IPS-18a (cell line): ENCODE measurements around the gene THUMPD1.
A peak's percentile ranks its signal among the peaks of the same experiment; 100 is the strongest.

ENCODE experiments used
- H3K27ac ChIP-seq: one replicate; pipeline ENCODE4 v1.5.1; 2013; ENCODE audit warnings: low read length
- H3K27me3 ChIP-seq: one replicate; pipeline ENCODE4 v1.6.1; 2013; ENCODE audit warnings: mild to moderate bottlenecking, low read length; ENCODE audit not compliant: control insufficient read depth, insufficient read depth
- H3K36me3 ChIP-seq: one replicate; pipeline ENCODE4 v1.6.1; 2013; ENCODE audit warnings: low read depth, low read length; ENCODE audit not compliant: control insufficient read depth
- H3K4me1 ChIP-seq: one replicate; pipeline ENCODE4 v1.6.1; 2013; ENCODE audit warnings: low read depth, low read length; ENCODE audit not compliant: control insufficient read depth
- H3K4me3 ChIP-seq: one replicate; pipeline ENCODE4 v1.5.1; 2013; ENCODE audit warnings: low read length
- H3K9ac ChIP-seq: one replicate; pipeline ENCODE4 v1.6.1; 2013; ENCODE audit warnings: mild to moderate bottlenecking, low read length, moderate library complexity
- H3K9me3 ChIP-seq: one replicate; pipeline ENCODE4 v1.6.1; 2013; ENCODE audit warnings: low read depth, low read length; ENCODE audit not compliant: control insufficient read depth

Gene THUMPD1

DNA sequence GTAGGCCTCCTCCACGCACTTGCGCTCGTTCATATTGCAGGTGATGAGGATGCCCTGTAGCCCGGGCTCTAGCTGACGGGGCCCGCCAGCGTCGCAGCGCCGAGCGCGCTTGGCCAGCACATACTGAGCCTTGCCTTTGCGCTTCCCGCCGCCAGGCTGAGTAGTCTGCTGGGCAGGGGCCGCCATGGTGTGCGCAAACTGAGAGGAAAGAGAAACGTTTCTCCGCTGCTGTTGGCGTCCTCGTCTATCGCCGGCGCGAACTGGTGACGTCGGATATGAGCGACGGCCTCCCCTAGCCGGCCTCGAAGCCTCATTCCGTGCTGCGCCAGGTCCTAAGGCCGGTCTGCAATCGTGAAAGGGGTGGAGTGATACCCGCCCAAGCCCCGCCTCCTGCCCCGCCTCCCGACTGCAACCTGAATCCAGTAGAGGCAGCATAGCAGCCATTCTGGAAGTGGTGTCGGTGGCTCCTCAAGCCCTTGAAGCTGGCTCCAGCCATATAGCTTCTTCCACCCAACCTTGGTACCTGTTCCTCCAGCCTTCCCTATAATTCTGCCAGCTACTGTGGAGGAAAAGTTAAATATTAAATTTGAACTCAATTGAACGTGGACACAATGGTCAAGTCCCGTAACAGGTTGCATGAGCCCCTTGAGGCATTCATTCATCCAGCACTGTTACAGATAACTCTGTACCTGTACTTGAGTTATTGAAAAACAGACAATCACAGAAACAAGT, at the start of gene THUMPD1:
TSS of gene THUMPD1 (minus strand) at position 265 of the 732 bp plus-strand sequence. CDS start at position 186, 79 bp downstream.
- Histone ChIP-seq H3K27me3 (no peaks in the 10 kb centered on the region), H3K4me3 (peak within 1 kb of the TSS; percentile 91), H3K27ac (peak within 1 kb of the TSS; percentile 34), H3K36me3 (peaks cover 22% of the 10 kb centered on the region), H3K9me3 (no peaks in the 10 kb centered on the region), H3K9ac (peak within 1 kb of the TSS; percentile 75), H3K4me1 (peaks cover 4% of the 10 kb centered on the region)

GRCh38 chr16:20789130-20789529, 47.5 kb upstream of the THUMPD1 start:
- H3K9me3 ChIP-seq = no peaks in the 10 kb centered on the region
- H3K4me3 ChIP-seq = no peak overlapping the region
- H3K27me3 ChIP-seq = no peaks in the 10 kb centered on the region
- H3K27ac ChIP-seq = no peak overlapping the region
- H3K9ac ChIP-seq = no peak overlapping the region
- peaks cover 3% of the 10 kb centered on the region for H3K4me1 ChIP-seq
- H3K36me3 ChIP-seq = no peaks in the 10 kb centered on the region

GRCh38 chr16:20784204-20784603, 42.6 kb upstream of the THUMPD1 start:
- H3K27me3 ChIP-seq = no peaks in the 10 kb centered on the region
- H3K36me3 ChIP-seq = no peaks in the 10 kb centered on the region
- H3K9ac ChIP-seq = no peak overlapping the region
- H3K27ac ChIP-seq = no peak overlapping the region
- H3K4me3 ChIP-seq = no peak overlapping the region
- no peaks in the 10 kb centered on the region for H3K4me1 ChIP-seq
- no peaks in the 10 kb centered on the region for H3K9me3 ChIP-seq

DNA sequence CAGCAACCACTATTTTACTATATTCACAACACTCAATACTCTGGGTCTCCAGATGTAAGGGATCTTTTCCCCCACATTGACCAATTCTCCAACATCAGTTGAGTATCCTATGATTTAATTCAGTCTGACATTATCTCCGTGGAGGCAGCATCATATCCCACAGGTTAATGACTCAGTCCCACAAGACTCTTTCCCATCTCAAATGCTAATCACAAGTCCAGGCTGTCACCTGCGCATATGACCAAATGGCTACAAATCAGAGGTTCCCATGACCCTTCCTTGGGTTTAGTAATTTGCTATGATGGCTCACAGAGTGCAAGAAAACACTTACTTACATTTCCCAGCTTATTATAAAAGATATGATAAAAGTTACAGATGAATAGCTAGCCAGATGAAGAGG, 40.9 kb upstream of the THUMPD1 start:
- Histone ChIP-seq H3K27me3 (no peaks in the 10 kb centered on the region), H3K4me3 (no peak overlapping the region), H3K4me1 (no peaks in the 10 kb centered on the region), H3K9ac (no peak overlapping the region), H3K9me3 (no peaks in the 10 kb centered on the region), H3K36me3 (no peaks in the 10 kb centered on the region), H3K27ac (no peak overlapping the region)

- Histone ChIP-seq H3K4me1 (no peaks in the 10 kb centered on the region), H3K27ac (no peak overlapping the region), H3K9me3 (no peaks in the 10 kb centered on the region), H3K4me3 (no peak overlapping the region), H3K9ac (no peak overlapping the region), H3K36me3 (no peaks in the 10 kb centered on the region), H3K27me3 (no peaks in the 10 kb centered on the region)
Measured at GRCh38 chr16:20781697-20782096, 40.1 kb upstream of the THUMPD1 start.

- no peak overlapping the region for H3K4me3 ChIP-seq
- no peaks in the 10 kb centered on the region for H3K9me3 ChIP-seq
- no peaks in the 10 kb centered on the region for H3K4me1 ChIP-seq
- H3K27ac ChIP-seq = no peak overlapping the region
- no peak overlapping the region for H3K9ac ChIP-seq
- H3K36me3 ChIP-seq = no peaks in the 10 kb centered on the region
- no peaks in the 10 kb centered on the region for H3K27me3 ChIP-seq
Measured at GRCh38 chr16:20774703-20775362, 33.2 kb upstream of the THUMPD1 start.

- Histone ChIP-seq H3K36me3 (no peaks in the 10 kb centered on the region), H3K9ac (no peak overlapping the region), H3K4me3 (no peak overlapping the region), H3K27me3 (no peaks in the 10 kb centered on the region), H3K27ac (no peak overlapping the region), H3K4me1 (no peaks in the 10 kb centered on the region), H3K9me3 (no peaks in the 10 kb centered on the region)
Measured at GRCh38 chr16:20773679-20774078, 32.1 kb upstream of the THUMPD1 start.

GRCh38 chr16:20768818-20769217, 27.2 kb upstream of the THUMPD1 start:
- no peak overlapping the region for H3K9ac ChIP-seq
- no peaks in the 10 kb centered on the region for H3K9me3 ChIP-seq
- no peaks in the 10 kb centered on the region for H3K4me1 ChIP-seq
- no peaks in the 10 kb centered on the region for H3K36me3 ChIP-seq
- no peak overlapping the region for H3K4me3 ChIP-seq
- no peak overlapping the region for H3K27ac ChIP-seq
- no peaks in the 10 kb centered on the region for H3K27me3 ChIP-seq

DNA sequence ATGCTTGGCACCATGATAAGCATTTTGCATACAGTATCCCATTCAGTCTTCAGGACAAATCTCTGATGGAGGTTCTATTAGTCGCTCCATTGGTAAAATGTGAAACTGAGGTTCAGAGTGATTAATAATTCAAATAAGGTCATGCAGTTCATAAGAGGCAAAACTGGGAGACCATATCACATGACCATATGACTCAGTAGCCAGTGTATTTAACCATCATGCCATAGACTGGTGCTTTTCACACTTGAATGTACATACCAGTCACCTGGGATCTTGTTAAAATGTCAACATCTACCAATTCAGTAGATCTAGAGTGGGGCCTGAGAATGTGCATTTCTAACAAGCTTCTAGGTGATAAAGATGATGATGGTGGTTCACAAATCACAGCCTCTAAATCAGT, 26.5 kb upstream of the THUMPD1 start:
- H3K9me3 ChIP-seq = no peaks in the 10 kb centered on the region
- no peak overlapping the region for H3K27ac ChIP-seq
- no peak overlapping the region for H3K9ac ChIP-seq
- no peaks in the 10 kb centered on the region for H3K36me3 ChIP-seq
- H3K4me3 ChIP-seq = no peak overlapping the region
- H3K4me1 ChIP-seq = no peaks in the 10 kb centered on the region
- H3K27me3 ChIP-seq = no peaks in the 10 kb centered on the region

- no peak overlapping the region for H3K4me3 ChIP-seq
- no peaks in the 10 kb centered on the region for H3K36me3 ChIP-seq
- H3K4me1 ChIP-seq = no peaks in the 10 kb centered on the region
- H3K9me3 ChIP-seq = no peaks in the 10 kb centered on the region
- H3K27ac ChIP-seq = no peak overlapping the region
- no peaks in the 10 kb centered on the region for H3K27me3 ChIP-seq
- no peak overlapping the region for H3K9ac ChIP-seq
Measured at GRCh38 chr16:20767577-20767976, 26.0 kb upstream of the THUMPD1 start.

GRCh38 chr16:20766294-20766693, 24.7 kb upstream of the THUMPD1 start:
- no peaks in the 10 kb centered on the region for H3K36me3 ChIP-seq
- H3K27me3 ChIP-seq = no peaks in the 10 kb centered on the region
- H3K4me1 ChIP-seq = no peaks in the 10 kb centered on the region
- H3K9ac ChIP-seq = no peak overlapping the region
- no peaks in the 10 kb centered on the region for H3K9me3 ChIP-seq
- no peak overlapping the region for H3K4me3 ChIP-seq
- no peak overlapping the region for H3K27ac ChIP-seq

GRCh38 chr16:20765732-20766131, 24.1 kb upstream of the THUMPD1 start:
- H3K27me3 ChIP-seq = no peaks in the 10 kb centered on the region
- H3K9me3 ChIP-seq = no peaks in the 10 kb centered on the region
- H3K27ac ChIP-seq = no peak overlapping the region
- H3K4me3 ChIP-seq = no peak overlapping the region
- no peak overlapping the region for H3K9ac ChIP-seq
- no peaks in the 10 kb centered on the region for H3K4me1 ChIP-seq
- H3K36me3 ChIP-seq = no peaks in the 10 kb centered on the region
